SK-N-MC (cell line): ENCODE data around the gene EZH2.

Source experiments
- EZH2 ChIP-seq: fragments of 200-600 bp; sonication (generic); IDR thresholded peaks from one replicate; pipeline ENCODE4 v1.6.1; 2017; ENCODE audit warnings: antibody characterized with exemption
- POLR2AphosphoS5 ChIP-seq: IDR thresholded peaks from 2 replicates; pipeline ENCODE4 v1.6.1; 2012; ENCODE audit warnings: mild to moderate bottlenecking, low read depth, low read length, borderline replicate concordance

DNA sequence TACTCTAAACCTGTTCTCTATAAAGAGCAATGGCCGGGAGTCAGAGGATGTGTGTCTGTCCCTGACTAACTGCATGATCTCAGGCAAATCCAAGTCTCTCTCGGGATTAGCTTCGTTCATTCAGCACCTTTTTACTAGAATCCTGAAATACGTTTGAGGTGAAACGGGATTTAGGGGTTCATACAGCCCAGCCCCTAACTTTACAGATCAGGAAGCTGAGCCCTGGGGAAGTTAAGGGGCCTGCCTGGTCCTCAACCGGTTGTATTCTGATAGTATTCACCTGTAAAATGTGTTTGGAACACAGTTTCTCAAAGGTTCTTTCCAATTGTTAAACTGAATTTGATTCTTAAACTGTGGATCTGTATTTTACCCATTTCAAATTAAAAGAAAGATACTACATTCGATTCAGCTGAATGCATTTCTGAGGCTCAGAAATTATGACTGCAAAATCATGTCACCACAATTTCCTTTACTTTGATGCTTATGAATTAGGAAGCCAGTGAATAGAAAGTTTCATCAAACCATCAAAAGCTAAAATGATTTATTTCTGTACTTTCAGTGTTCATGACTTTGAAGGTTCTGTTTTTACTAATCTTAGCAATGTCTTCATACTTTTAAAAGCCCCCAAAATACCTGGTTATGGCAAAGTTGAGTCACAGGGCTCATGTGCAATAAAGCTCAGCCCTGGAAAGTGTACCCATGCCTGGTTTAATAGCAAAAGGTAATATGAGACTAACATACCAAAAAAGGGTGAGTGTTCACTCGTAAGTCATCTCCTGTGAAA is 28.9 kb upstream of the EZH2 start:
- TF ChIP-seq EZH2 (no peak), POLR2AphosphoS5 (no peak)
